Measurements from ENCODE around the gene NKAIN4.
A peak's percentile ranks its signal among the peaks of the same experiment; 100 is the strongest.

The NKAIN4 gene

DNA sequence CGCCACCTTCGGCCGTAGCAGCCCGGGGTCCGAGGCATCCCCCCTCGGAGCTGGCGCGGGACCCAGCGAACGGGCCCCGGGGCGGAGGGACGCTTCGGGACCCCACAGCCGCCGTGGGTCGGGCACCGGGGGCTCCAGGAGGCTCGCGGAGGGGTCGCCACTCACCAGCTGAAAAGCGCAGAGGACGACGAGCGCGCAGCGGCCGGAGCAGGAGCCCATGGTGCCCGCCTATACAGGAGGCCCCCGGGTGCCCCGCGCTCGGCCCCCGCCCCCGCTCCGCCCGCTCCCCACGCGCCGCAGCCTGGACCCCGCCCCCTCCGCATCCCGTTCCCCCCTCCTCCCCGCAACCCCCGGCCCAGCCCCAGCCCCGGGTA lies at the start of gene NKAIN4:
NKAIN4 (minus strand) TSS at position 232 of the 374 bp plus-strand sequence; CDS start at position 219, 13 bp downstream.
- no peak for DNase-seq (ENCODE audit: low spot score)

DNA sequence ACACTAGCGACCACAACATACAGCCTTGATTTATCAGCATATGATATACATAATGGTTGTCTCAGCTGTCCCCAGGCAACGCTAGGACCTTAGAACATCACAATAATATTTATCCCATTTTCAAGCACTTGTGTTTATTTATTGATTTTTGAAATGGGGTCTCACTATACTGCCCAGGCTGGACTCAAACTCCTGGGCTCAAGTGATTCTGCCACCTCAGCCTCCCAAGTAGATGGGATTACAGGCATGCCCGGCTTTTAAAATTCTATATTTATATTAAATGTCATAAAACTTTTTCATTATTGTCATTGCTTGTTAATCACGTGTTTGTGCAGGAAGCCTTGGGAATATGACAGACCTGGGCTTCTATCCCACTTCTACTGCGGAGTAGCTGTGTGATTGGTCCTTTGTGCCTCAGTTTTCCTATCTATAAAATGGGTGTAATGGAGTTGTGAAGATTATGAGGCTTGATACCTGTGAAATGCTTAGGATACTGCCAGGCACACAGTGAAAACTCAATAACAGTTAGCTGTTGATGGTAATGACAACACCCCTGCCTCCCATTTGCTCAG lies 48.9 kb upstream of the NKAIN4 start:
- DNase-seq (ENCODE audit: low spot score): no peak

DNA sequence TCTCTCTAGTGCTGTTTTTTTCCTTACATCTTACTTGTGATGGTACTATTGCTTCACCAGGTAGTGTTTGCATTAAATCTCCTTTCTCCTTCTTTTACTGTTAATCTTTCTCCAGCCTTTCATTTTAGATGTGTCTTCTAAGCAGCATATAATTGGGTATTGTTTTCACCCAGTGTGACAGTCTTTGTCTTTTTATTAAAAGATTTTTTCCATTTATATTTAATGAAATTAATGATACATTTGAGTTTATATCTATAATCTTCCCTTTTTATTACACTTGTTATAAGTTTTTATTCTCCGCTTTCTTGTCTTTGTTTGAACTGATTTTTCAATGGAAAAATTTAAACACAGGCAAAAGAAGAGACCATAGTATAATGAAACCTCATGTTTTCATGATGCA lies 47.4 kb upstream of the NKAIN4 start:
- DNase-seq (ENCODE audit: low spot score): no peak

DNA sequence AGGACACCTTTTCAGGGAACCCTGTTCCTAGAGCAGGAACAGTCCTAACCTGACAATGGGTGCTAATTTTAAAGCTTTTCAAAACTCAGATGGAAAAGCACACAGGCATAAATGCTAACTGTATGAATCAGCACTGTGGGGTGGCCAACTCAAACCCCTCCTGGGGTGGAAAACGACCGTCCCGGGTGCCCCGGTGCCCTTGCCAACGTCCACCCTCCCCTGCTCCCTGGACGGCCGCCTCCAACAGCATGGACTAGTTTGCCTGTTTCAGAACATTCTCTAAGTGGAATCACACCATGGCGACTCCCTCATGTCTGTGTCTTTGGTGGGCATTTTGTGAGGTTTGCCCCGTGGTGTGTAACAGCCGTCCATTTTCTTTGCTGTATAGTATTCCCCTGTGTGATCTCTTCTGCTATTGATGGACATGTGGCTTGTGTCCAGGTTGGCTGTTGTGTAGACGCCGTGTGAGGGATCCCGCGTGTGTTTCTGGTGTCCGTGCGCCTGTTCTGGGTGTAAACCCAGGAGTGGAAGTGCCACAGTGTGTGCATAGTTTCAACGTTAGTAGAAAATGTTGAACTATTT lies 44.6 kb upstream of the NKAIN4 start:
- no peak for DNase-seq (ENCODE audit: low spot score)

DNA sequence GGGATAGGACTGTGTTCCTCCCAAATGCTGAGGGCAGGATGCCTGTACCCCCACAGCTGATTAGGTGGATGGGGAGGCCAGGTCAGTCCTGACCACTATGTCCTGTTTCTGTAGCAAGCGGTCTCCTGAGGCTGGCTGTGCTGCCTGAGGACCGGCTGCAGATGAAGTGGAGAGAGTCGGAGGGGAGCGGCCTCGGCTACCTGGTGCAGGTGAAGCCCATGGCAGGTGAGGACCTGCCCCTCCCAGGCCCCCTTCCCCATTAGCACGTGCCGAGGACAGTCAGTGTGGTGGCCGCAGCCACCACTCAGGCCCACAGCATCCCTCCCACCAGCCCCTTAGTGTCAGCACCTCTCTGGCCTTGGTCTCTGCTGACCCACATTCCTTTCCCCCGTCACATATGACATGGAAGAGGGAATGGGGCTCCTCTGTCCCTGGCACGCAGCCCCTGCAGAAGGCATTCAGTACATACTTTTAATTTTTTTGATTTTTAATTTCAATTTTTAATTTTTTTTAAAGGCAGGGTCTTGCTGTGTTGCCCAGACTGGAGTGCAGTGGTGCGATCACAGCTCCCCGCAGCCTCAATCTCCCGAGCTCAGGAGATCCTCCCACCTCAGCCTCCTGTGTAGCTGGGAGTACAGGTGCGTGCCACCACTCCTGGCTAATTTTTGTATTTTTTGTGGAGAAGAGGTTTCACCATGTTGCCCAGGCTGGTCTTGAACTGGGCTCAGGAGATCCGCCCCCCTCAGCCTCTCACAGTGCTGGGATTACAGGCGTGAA lies 43.7 kb upstream of the NKAIN4 start:
- DNase-seq (ENCODE audit: low spot score): no peak

DNA sequence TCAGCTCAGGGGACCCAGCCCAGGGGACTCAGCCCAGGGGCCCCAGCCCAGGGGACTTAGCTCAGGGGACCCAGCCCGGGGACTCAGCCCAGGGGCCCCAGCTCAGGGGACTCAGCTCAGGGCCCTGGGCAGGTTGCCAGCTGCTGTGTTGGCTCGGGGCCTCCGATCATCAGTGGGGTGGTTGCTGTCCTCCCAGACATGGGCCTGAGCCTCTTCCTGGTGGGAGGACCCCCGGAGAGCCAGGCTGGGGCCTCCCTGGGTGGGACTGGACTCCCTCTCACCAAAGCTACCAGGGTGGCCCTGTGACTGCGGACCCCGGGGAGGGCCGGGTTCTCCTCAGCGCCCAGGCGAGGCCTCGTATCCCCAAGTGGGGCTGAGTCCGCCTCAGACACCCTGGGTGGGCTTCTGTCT lies 43.1 kb upstream of the NKAIN4 start:
- no peak for DNase-seq (ENCODE audit: low spot score)

DNA sequence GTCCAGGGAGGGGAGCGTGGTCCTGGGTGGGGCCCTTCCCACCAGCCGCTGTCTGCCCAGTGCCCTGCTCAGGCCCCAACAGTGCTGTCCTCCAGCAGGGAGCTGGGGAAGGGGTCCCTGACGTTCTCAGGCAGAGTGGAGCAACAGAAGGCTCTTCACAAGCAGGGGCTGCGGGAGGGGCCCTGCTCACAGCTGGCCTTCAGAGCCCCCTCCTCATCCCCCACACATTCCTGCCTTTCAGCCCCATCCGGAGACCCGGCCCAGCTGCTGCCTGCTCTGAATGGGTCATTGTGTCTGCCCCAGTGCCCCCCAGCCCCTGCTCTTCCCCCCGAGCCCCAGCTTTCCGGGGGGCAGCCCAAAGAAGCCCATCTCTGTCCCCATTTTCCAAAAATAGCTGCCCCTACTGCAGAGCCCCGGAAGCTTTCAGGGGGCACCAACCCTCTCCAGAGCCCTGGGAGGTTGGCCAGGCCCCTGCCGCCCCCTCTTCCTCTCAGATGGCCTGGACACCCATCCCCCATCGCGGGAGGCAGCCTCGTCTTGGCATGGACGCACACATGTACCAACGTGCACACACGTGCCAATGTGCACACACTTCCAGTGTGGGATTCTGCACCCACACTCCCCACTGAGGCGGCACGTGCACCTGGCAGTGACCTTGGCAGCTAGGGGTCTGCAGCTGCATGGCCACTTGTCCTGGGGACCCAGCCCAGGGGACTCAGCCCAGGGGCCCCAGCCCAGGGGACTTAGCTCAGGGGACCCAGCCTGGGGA lies 42.5 kb upstream of the NKAIN4 start:
- DNase-seq (ENCODE audit: low spot score): peak; percentile 20

DNA sequence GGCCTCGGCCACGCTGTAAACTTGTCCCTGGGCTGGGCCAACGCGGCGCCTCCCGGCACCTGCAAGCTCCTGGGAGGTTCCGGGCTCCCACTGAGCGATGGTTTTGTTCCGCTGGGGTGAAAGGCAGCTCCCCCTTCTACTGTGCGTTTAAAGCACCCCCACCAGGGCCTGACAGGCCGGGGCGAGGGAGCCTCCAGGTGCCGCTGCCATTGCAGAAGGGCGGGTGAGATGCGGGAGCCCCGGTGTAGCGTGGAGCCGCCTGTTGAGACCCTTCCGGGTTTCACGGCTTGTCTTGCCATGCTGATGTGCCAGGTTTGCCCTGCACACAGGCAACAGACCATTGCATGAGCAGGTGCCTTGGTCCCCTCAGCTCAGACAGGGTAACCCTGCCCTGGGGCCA lies 41.6 kb upstream of the NKAIN4 start:
- no peak for DNase-seq (ENCODE audit: low spot score)

DNA sequence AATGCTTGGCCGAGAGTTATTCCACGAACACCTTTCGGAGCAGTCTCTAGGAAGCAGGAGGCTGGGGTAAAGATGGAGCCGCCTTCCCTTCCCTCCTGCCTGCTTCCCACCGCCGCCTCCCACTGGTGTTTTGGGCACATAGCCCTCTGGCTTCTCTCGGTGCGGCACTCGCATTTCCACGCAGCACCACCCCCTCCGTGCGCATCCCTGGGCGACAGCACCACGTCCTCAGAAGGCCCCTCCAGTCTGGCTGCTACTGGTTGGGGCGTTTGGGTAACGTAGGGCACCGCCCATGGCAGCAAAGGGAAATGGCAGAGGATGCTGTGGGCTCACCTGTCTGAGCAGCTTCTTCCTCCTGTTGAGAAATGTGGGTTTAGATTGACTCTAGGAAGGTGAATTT lies 41.2 kb upstream of the NKAIN4 start:
- no peak for DNase-seq (ENCODE audit: low spot score)

DNA sequence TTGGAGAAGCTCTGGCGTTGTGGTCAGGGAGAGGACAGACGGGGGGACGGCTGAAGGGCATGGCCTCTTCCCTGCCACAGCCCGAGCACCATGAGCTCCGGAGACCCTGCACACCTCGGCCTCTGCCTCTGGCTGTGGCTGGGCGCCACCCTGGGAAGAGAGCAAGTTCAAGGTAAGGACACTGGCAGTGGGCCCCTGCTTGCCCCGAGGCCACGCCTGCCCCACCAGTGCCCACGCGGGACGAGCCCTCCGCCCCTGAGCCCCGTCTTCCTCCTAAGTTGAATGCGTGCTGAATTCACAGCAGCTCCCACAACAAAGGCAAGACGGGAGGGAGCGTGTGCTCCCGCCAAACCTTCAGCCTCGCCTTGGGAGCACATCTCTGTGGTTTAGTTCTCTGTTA lies 40.8 kb upstream of the NKAIN4 start:
- DNase-seq (ENCODE audit: low spot score): no peak

DNA sequence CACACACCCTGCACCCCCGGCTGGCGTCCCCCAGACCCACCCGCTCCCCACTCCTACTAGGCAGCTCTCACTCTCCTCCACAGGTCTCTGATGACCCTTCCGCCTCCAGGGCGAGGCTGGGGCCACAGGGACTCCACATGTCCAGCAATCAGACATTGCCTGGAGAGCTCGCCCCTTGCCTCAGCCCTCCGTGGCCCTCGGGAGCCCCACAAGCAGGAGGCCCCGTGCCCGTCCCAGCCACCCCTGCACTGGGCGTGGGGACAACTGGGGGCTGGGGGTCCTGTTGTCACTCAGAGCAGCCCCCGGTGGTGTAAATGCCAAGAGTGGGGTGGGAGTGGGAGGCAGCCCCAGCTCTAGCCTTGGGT lies 40.3 kb upstream of the NKAIN4 start:
- DNase-seq (ENCODE audit: low spot score): no peak

DNA sequence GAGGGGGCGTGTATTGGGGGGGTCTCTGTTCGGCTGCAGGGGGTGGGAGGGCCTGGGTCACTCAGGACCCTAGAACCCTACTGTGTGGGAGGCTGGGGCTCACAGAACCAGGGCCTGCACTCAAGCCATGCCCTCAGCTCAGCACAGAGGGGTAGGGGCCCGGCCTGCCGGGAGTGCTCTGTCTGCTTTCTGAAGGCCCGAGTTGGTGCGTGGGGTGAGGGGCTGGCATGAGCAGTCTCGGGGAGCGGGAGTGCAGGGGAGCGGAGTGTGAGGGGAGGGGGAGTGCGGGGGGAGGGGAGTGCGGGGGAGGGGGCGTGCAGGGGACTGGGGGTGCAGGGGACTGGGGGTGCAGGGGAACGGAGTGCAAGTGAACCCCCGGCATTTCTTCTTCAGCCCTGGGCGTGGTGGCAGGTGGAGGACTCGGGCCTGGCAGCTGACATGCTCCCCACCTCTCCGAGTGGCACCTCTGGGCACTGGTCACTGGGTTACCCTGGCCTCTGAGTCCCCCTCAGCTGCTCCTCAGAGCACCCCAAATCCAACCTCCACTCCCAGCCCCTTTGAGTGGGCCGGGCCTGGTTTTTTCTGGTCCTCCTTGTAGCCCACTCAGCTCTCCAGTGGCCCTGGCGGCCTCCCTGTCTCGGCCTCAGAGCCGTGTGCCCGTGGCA lies 39.7 kb upstream of the NKAIN4 start:
- DNase-seq (ENCODE audit: low spot score): no peak

DNA sequence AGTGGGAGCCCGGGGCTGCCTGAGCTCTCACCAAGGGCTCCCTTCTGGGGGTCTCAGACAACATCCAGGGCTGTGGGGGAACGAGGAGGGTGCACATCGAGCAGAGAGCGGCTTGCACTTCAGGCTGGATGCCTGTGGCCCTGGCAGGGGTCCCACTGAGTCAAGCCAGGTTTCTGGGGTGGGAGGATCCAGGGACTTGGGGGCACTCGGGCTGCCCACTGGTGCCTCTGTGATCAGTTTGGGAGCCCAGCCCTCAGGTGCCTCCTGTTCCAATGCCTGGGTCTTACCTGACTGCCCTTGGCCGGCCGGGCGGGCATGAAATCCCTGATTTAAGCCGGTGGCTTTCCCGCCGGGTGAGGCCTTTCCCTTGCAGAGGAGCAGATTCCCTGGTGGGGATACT lies 39.2 kb upstream of the NKAIN4 start:
- DNase-seq (ENCODE audit: low spot score): no peak

DNA sequence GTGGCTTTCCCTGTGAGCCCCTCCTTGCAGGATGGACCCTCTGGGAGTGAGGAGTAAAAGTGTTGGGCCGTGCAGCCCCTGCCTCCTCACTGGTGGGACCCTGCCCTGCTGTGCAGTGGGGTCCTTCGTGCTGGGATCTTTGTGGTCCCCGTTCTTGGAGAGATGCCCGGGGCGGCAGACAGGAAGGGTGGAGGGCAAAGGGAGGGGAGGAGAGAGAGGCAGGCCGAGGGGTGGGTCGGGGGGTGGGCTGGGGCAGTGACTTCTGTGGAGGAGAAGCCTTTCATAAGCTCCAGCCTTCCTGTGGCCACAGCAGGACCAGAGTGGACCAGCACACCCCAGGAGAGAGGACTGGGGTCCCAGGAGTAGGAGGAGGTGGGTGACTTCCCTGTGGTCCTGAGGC lies 38.6 kb upstream of the NKAIN4 start, which contains the start of gene COL20A1:
COL20A1 (plus strand) TSS at position 283 of the 400 bp plus-strand sequence. CDS start 1,922 bp downstream, outside the sequence.
- DNase-seq (ENCODE audit: low spot score): no peak

DNA sequence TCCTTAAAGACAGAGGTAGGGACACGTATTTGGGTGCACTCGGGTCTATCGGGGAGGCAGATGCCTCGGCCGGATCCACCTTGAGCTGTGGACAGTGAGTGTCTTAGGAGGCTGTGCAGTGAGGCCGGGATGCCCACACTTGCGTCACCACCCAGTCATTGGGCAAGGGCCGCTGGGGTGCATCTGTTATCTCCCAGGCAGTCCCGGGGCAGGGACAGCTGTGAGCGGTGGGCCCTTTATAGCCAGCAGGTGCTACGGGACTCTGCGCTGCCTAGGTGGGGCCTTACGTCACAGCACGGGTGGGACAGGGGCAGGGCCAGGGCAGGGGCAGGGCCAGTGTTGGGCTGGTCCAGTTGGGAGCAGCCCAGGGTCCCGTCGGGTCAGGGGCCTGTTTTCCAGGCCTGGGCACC lies 38.0 kb upstream of the NKAIN4 start:
- DNase-seq (ENCODE audit: low spot score): no peak

DNA sequence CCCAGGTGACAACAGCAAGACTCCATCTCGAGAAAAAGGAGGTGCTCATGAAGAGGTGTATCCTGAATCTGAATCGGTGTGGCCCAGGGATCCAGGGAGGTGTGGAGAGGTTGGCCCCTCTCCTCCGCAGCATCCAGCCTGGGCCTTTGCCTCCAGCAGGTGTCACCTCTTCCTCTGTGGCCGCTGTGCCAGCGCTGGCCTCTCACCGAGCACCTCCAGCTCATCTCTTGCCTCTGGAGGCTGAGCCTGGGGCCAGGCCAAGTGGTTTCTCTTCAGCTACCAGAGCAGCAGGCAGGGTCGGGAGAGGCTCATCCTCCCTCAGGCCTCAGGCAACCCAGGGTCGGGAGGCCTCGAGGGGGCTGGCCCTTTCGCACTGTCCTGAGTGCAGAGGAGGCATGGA lies 37.5 kb upstream of the NKAIN4 start:
- DNase-seq (ENCODE audit: low spot score): no peak

DNA sequence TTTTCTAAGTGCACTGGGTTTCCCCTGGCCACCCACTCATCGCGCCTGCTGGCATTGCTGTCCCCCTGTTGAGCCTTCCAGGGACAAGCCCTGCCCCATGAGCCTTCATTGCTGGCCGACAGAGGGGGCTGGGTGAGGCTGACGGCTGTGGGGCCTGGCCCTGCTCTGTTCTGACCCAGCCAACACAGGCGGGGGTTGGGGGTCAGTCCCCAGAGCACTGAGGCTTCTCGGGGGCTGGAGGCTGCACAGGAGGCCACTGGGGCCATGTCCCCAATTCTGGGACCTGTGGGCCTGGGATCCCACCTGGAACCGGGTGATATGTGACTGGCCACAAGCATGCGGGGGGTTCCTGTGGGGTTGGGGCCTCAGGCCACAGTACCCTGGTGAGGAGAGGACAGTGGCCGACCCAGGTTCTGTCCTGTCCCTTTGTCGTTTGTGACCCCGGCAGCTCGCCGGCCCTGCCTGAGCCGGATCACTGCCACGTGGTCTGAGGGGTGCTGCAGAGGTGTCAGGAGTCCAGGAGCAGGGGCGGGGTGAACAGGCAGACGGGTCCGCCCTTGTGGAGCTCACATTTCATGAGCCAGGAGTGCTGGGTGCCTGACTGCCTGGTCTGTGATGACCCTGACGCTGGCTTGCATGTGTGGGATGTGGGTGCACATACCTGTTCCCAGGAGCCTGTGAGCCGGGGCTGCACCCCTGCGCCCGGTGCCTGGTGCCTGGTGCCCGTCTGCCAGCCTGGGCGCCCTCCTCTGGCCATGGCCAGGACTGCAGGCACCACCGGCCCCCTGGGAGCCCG lies 36.6 kb upstream of the NKAIN4 start:
- no peak for DNase-seq (ENCODE audit: low spot score)

DNA sequence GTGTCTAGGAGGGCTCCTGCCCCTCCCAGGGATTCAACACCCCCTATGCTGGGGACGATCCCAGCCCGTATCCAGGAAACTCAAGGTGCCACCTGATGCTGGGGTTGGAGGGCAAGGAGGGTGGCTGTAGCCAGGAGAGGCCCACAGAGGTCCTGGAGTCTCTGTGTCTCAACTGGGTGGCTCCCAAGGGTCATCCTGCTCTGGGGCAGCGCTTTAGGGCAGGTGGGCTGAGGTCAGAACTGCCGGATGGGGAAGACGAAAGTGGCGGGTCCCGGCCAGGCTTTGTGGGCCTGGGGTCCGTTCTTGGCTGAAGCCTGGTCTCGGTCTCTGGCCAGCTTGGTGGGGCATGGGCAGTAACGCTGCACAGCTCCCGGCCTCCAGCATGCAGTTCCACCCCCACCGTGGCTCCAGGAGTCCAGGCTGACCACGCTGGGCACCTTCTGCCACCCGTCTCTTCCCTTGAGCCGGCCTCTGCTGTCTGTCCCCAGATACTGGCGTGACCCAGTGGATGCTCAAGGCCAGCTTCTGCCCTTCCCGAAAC lies 35.9 kb upstream of the NKAIN4 start:
- no peak for DNase-seq (ENCODE audit: low spot score)

DNA sequence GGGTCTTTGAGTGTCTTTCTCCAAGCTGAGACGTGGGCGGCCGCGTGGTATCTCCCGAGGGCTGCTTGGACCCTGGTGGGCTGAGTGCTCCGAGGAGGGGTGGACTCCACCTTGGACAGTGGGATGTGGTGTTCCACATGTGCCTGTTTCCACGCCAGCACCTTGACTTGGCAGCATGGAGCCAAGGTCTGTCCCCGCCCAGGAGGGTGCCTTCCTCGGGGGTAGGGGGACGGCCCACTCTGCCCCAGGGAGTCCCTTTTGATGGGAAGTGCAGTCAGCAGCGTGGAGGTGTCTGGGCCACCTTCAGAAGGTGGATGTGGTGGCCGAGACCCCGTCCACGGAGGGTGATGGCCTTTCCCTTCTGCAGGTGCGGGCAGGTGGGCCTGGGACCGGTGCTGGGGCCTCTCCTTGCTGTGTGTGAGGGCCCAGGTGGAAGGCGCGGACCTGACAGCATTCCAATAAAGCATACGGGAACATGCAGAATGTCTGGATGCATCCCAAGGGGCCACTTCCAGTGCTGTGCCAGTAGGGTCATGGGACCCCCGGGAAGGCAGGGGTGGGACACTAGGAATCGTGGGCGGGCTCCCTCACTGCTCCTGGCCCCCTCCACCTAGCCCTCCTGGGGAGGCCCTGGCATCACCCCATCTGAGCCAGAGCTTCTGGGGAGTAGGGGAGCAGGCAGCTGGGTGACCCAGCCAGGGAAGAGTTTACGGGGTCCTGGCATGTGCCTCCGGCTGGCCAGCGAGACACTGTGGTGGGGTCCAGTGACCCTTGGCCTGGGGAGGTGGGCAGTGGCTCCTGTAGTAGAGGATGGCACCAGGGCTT lies 35.3 kb upstream of the NKAIN4 start:
- DNase-seq (ENCODE audit: low spot score): no peak

DNA sequence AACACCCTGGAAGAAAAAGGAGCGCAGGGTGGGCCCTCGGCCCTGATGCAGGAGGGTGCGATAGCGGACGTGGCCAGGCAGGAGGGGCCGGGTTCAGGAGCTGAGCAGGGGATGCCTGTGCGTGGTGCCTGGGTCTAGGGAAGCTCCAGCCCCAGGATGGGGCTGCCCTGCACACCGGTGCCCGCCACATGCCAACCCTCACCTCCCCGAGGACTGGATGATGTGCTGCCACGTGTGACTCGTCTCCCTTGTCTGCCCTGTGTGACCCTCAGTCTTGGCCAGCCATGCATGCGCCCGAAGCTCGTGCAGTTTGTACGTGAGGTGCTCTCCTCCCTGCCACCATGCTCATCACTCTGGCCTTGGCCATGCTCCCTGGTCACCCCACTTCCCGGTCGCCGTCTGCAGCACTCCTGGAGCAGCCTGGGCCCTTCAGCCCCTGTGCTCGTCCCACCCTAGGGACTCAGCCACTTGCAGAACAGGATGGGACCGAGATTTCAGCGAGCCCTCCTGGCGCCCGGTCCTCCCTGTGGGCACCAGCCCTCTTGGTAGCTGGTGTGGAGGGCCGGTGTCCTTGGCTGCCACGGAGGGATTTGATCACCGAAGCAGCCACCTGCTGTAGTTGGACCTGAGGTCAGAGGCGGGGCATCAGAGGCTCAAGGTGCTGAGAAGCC lies 34.5 kb upstream of the NKAIN4 start:
- DNase-seq (ENCODE audit: low spot score): no peak
